NCI-H510A treated with DMSO at 0.1 percent for 48 hours (cell line): ENCODE data around the gene POMT2.

Source experiments
- DNase-seq: peaks from one replicate; lab custom pipeline; 2025; lab: John Stamatoyannopoulos, UW

POMT2 gene

DNA sequence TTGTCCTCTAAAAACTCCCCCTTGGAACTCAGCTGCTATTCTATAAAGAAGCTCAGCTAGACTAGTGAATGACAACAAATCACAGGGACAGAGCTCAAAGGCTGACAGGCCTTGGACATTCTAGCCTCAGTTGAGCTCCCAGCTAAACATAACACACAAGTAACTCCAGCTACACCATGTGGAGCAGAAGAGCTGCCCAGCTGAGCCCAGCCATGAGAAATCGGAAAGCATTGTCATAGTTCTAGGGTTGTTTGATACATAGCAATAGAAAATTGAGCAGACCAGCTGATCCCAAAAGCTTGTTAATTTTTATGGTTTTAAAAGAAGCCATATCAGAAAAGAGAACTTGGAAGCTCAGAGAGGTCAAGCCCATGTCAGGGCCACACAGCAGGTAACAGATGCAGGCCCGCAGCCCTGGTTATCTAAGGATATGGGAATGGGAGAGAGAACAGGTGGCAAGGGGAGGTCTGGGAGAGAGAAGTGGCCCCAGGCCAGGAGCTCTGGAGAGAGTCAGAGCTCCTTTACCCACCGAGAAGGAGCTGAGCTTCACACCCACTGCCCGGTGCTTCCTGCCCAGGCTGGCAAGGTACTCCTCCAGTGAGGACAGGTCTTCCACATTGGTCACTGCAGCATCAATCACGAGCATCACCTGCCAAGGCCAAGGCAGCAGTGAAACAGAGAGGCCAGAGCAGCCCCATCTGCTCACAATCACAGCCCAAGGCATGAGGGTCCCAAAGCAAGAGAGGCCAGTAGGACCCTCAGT, 52.6 kb downstream of the POMT2 start:
- no peak for DNase-seq

DNA sequence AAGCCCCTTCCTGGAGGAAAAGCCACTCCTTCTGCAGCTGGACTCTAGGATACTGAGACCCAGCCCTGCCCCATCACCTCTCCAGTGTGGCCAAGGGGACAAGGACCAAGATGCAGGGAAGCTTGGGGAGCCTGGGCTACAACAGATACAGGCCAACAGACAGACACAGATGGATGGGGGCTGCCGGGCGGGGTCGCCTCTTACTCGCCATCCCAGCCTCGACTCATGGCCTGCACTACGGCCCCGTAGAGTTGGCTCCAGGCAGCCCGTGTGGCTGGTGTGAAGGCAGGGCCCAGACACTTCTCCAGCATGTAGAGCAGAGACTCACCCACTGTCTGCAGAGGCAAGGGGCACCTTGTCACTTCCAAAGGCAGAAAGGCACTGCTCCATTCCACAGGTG, 54.3 kb downstream of the POMT2 start:
- no peak for DNase-seq

DNA sequence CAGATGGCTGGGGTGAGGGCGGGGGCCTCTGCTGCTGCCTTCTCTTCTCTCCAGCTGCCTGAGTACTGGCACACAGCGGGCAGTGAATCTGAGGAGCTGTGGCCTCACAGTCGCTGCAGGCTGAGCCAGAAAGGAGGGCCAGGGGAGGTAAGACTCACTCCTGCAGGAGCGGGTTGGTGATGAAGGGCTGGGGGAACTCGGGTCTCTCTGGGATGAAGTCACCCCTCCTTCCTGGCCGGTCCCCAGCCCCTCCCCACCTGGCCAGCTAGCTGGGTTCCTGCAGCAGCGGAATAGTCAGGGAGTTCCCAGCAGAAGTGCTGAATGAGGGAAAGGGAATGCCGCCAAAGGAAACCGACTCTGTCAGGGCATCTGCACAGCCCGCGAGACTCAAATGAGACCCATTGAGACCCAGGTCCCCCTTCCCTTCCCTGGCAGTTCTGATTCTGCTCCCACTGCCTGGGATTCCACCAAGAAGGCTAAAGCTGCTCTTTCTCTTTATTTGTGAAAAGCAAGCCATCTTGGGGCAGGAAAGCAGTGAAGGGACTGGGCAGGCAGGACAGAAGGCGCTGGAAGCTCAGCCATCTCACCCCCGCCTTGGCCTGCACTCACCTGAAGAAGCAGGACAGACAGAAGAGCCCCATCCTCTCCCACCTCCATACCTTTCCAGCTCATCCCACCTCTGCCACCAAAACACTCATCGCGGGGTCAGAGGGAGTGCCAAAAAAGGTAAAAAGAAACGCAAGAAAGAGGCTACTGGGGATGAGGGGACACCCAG, 54.9 kb downstream of the POMT2 start:
- DNase-seq: no peak

DNA sequence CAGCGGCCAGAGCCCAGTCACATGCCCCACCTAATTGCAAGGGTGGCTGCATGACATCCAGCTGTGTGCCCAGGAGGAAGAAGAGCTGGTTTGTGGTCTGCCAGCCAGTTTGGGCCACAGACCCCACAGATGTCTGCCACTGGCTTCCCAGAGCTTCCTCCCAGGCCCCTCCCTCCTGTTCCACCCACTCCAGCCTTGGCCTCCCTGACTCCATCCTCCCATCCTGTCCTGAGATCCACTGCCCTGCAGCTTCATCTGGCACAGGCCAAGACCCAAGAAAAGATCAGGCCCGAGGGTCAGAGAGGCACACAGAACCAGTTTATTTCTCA, 55.5 kb downstream of the POMT2 start:
- DNase-seq: no peak

DNA sequence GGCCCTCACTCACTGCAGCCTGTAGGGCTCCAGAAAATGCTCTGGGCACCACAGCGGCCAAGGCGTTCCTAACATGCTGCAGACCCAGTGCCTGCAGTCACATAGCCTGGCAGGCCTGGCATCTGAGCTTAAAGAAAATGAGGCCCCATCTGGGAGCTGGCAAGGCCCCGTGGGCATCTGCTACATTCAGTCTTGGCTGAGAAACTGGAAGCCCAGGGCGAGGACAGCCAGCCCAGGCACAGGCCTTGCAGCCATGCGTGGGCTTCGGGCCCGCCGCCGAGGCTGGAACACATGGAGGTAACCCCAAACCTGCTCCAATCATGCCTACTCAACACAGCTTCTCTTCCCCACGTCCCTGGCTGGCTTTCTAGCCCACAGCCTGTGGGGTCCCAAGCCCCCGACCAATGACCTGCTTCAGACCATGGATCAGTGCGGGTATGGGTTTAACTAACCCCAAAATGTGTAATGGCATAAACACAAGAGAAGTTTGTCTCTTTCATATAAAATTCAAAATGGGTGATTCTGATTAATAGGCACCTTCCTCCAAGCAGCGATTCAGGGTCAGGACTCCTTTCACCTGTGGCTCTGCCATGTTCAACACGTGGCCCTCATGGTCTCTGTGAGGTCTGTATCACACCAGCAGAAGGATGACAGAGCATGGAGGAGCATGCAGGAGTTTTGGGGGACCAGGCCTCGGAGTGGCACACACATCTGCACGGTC, 56.1 kb downstream of the POMT2 start:
- DNase-seq: no peak

DNA sequence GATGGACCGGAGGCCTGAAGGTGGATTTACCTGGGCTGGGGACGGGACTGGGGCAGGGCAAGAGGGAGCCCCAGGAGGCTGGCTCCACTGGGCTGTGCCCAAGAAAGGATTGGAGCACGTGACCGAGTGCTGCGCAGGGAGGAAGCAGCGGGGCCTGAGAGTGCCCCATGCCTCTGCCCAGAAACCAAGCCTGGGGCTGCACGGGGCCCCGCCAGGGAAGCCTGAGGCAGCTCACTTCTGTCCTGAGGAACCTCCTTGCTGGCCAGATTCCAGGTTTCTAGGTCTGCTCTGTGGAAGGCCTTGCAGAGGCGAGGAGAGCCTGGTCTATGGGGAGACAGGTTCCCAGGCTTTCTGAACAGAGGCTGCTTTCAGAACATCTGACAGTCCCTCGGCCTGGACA, 60.1 kb downstream of the POMT2 start:
- DNase-seq: no peak

DNA sequence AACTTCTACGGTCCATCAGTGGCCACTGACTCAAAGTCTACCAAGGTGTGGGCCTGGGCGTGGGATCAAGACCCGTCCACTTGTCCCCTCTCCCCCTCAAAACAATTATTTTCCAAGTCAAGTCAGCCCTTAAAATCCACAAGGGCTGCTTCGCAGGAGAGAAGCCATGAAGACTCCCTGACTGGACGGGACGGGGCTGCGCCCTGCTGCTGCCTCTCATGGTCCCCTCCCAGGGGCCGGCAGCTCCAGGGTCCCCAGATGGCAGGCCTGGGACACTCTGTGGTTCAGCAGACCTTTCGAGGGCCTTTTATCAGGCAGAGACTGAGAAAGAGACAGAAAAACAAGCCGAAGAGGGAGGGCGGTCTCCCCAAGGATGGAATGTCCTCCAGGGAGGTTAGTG, 60.5 kb downstream of the POMT2 start:
- no peak for DNase-seq

DNA sequence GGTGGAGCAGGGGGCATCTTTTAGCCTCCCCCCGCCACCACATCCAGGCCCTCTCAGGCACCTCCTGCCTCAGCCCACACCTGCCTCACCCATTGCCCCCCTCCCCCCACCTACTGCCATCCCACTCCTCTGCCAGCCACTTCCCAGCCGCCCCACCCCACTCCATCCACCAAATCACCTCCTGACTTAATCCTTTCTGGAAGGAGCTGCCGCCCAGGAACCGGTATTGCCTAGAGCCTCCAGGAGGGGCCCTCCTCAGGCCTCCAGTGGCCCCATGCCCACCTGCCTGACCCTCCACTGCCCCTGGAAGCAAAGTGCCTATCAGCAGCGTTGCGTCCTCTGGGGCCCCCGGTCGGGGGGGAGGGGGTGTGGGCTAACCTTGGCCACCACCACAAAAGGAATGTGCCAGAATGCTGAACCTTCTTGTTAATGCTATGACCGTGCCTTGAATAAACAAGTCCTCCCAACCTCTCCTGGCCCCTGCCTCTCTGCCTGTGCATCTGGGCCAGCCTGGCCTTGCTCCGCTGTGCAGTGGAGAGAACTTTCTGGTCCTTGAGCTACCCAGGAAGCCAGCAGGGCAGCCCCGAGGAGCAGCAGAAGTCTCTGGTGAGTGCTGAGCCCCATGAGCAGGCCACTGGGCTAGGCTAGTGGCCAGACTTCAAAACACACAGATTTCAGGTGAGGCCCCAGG, 61.5 kb downstream of the POMT2 start:
- DNase-seq: no peak

DNA sequence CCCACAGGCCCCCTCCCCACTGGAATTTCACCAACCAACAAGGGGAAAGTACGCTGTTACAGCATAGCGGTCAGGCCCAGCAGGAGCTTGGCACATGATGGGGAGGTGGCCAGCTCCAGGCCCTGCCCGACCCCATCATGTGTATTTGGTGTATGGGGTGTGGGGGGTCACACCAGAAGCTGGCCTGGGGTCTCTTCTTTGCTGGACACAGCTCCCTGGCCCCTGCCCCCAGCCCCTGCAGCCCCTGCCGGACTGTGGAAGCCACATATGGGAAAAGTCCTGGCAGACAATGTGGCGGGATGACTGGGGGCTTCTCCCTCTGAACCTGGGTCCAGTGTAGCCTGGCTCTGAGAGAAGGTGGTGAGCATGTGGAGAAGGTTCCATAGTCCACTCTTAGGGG, 62.1 kb downstream of the POMT2 start:
- DNase-seq: no peak

DNA sequence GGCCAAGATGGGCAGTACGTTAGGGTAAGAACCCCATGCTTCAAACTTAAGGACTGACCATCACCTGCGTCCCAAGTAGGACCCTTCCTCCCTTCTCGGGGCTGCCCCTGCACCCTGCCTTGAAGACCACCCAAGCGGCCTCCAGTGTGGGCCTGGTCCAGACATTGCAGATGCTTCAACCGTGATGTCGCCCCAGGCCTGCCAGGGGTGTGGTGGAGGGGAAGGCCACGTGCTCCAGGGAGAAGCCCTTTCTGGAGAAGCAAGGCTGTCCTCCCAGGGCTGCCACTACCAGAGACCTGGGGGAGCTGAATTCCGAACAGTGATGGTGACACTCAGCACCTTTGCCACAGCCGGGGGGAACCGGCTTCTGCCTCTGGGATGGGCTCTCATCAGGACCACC, 63.0 kb downstream of the POMT2 start:
- DNase-seq: no peak

DNA sequence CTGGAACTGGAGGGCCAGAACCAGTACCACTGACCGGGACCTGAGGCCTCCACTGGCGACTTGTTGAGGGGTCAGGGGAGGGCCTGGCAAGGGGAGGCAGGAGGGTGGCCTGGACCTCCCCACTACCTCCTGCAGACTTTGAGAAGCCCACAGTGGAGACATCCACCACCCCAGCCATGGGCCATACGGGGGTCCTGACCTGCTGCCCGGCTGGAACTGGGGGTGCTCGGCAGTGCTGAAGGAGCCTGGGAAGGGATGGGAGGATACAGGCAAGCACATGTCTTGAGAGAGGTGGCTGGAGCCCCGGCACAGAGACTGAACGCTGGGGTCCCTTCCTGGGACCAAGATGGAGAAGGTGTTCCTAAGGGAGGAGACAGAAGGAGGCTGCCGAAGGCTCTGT, 64.0 kb downstream of the POMT2 start:
- DNase-seq: no peak

DNA sequence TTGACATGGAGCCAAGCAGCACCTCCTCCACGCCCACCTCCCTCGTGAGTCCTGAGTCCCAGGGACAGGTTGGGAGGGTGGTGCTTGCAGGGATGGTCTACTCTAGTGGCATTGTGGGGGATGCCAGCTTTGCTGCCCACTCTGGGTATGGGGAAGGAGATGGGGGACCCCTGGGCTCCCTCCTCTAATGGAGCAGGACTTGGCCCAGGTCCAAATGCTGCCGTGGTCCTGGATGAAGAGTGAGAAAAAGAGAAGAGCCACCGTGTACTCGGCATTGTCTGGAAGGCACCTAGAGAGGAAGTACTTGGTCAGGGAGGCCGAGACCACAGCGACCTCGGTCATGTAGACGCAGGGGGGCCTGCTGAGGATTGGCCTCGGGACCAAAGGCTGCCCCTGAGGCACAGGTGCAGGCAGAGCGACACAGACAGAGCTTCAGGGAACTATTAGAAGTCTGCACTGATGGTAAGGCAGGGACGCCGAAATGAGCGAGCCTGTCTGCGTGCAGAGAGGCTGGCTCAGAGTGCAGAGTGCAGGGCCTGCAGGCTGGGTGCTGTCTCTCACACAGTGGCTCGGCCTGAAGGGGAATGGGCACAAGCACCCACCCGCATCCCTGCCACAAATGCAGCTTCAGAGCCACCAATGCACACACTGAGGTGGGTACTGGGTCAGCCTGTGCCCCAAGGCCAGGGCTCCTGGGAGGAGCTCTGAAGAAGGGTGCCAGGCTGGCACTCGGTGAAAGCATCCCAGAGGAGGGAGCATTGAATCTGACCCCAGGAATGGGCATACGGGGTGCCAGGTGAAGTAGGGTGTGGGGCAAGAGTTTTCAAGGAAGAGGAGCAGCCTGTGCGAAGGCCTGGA, 67.1 kb downstream of the POMT2 start:
- no peak for DNase-seq

DNA sequence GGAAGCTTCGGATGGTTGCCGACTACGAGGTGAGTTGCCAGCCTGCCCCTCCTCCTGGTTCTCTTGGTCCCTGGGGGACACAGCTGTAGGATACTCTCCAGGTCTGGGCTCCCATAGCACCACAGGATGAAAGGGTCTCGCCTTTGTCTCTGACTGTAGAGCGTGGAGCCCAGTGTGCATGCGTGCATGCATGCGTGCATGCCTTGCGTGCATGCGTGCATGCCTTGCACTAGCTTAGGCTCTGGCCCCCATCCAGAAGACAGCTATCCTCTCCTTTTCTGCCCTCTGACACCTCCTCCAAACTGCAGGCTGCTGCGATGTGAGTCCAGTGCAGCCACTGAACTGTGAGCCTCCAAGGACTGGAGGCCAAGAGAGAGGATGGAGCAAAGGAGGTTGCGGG, 68.8 kb downstream of the POMT2 start:
- no peak for DNase-seq

DNA sequence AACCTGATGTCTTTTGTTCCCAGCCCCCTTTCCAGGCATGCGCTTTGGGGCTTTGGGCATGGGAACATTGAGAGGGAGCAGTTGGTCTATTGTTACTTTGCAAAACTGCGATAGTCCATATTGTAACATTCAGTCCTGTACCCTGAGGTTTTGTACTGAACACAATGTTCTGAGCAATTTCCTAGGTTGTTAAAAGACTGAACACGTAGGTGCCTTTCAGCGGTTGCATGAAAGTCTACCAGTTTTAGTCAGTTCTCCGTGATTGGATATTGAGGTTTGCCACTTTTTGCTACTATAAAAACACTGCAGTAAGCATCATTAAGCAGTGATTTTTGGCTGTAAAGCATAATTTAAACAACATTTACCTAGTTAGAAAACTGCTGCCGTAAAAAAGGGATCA, 69.8 kb downstream of the POMT2 start:
- no peak for DNase-seq

DNA sequence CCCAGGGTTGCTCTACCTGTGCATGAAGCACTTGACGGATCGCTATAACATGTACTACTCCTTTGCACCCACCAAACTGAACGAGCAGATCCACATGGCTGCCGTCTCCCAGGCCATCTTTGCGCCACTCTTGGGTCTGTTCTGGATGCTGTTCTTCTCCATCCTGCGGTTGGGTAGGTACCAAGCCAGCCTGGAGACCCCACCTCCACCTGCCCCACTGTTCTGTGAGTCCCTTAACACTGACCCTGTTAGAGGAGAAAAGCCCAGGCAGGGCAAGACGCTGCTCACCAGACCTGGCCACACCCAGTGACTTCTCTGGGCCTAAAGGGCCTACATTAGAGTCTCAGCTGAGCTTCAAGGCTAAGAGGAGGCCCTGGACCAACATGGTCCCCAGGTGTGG, 71.4 kb downstream of the POMT2 start:
- DNase-seq: no peak

DNA sequence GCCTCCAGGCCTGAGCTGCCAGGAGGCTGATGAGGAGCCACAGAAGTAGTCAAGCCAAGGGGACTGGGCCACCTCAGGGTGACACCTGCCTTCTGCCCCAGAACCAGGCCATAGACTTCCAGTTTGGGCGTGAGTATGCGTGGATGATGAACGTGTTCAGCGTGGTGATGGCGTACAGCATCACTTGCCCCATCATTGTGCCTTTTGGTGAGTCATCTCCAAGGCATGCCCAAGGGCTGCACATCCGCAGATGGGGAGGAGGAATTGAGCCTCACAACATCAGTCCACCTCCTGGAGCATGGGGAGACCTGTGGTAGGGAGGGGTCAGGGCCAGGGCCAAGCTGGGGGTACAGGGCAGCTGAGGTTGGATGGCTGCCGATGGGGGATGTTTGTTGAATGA, 72.0 kb downstream of the POMT2 start:
- no peak for DNase-seq

DNA sequence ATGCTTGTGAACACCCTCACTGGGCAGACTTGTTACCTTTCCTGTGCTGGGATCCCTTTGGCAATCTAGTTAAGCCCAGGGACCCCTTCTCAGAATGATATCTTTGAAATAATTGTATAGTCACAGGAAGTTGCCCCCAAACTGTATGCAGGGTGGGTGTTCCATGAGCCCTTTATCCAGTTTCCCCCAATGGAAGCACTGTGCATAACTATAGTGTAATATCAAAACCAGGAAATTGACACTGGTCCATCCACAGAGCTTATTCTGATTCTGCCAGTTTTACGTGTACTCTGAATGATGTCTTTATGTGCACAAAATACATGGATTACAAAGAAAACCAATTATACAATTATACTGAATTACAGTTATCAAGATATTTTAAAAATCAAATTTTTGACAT, 73.9 kb downstream of the POMT2 start:
- no peak for DNase-seq

DNA sequence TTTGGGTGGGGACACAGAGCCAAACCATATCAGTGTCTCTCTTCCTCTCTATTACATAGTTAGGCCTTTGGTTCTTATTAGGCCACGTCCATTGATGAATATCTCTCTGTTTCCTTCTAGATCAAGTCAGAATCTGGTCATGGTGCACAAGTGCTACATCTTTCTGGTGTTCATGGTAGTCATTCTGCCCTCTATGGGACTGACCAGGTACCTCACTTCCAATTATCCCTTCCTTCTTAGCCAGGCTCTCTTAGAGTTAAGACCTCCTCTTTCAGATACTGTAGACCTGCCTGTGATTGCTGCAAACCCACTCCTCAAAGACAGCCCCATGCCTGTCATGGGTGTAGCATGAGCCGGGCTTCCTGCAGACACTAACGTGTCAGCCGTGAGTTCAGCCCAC, 74.9 kb downstream of the POMT2 start:
- DNase-seq: no peak

DNA sequence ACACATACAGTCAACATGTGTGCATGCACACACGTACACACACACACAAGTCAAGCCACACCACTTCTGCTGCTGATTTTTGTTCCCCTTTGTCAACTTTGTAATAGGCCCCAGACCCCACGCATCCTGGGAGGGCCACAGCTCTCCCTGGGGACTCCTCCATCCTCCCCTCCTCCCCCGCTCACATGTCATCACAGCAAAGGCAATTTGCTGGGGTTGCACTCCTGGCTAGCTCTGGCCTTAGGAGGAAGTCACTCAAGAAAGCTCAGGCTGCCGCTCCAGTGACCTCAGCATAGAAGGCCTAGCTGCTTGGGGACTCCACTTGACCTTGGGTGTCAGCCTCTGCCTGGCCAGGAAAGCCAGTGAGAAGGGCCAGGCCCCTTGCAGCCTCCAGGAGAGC, 76.8 kb downstream of the POMT2 start:
- no peak for DNase-seq

DNA sequence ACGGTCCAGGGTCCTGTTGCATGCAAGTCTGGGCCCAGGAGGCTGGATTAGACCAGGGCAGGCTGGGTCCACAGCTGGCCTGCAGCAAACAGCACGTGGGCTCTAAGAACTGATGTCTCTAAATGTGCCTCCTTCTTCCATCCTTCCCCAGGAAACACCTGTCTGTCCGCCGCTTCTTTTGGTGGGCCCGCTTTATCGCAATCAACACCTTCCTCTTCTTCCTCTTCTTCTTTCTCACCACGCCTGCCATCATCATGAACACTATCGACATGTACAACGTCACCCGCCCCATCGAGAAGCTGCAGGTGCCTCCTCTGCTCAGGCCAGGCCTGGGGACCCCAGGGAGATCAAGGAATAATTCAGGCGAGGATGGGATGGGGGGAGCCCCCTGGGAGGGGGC, 77.9 kb downstream of the POMT2 start:
- no peak for DNase-seq

DNA sequence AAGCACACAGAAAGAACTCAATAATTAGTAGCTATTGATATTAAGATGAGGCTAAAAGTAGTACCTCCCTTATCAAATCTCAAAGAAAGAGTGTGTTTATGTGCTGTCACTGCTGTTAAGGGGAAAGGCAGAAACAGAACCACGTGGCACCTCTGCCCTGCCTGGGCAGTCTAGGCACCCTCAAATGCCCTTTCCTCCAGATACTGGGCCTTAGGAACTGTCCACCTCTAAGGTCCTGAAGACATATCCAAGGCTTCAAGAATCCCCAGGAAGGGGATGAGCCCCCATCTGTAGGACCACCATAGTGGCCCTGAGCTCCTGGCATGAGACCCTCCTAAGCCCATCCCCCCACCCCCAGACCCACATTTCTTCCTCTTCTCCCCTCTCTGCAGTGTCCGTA, 78.7 kb downstream of the POMT2 start:
- DNase-seq: no peak
